Measurements from ENCODE around the gene ZSCAN10. TPM values are rescaled to one million over a fixed set of nuclear protein-coding genes. Genes with fewer than 3 reads are reported as not detected.
"Not testable (repeated sequence)": the region's sequence is repeated elsewhere in the genome, so short reads cannot be mapped to it uniquely, and the experiment has no call there.

ZSCAN10 gene
- total and polyA plus RNA-seq, 7 donors, result 0.07 to 0.16 TPM; not detected in 5

DNA sequence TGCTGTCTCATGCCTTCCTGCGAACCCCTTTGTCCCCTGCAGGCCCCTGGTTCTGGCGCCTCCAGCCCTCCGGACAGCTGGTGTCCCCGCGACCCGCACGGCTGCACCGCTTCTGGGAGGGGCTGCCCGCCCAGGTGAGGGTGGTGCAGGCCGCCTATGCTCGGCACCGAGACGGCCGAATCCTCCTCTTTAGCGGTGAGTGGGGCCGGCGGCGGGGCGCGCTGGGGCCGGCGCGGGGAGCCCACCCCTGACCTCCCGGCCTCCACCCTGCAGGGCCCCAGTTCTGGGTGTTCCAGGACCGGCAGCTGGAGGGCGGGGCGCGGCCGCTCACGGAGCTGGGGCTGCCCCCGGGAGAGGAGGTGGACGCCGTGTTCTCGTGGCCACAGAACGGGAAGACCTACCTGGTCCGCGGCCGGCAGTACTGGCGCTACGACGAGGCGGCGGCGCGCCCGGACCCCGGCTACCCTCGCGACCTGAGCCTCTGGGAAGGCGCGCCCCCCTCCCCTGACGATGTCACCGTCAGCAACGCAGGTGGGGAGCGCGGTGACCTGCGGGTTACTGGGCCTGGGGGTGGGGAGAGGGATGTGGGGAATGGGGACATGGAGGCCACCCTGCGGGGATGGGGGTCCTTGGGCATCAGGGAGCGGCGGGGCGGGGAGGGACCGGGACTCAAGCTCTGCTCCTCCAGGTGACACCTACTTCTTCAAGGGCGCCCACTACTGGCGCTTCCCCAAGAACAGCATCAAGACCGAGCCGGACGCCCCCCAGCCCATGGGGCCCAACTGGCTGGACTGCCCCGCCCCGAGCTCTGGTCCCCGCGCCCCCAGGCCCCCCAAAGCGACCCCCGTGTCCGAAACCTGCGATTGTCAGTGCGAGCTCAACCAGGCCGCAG is 40.7 kb downstream of the ZSCAN10 start:
- ATAC-seq, result peak; percentile 8 to 25 (median 16)
- WGBS, 3 donors, result 11 to 14% (median 12%) methylated on average over 50 to 77 of the region's 77 CpGs
- no peaks in the 10 kb centered on the region for H3K36me3 ChIP-seq (ENCODE audit: insufficient read depth in 1 of 2, low read depth in 1 of 2)
- peak overlapping the region; percentile 76 for H3K27ac ChIP-seq
- intact Hi-C loops (cut with DNase I), result loop anchor here (1.0 to 5.0 kb wide), 4 partner anchors 69 to 112 kb away; no protein-coding TSS in a partner anchor
- peaks cover 35% of the 10 kb centered on the region for H3K4me1 ChIP-seq
- DNase-seq, result peak in 1 of 2 donors; percentile 42
- H3K4me3 ChIP-seq, result peak overlapping the region; percentile 90
- H3K27me3 ChIP-seq (ENCODE audit: insufficient read depth in 3 of 3, low read length in 2 of 3), result no peaks in the 10 kb centered on the region
- no peaks in the 10 kb centered on the region for H3K9me3 ChIP-seq
- TF ChIP-seq, protein P1, sequence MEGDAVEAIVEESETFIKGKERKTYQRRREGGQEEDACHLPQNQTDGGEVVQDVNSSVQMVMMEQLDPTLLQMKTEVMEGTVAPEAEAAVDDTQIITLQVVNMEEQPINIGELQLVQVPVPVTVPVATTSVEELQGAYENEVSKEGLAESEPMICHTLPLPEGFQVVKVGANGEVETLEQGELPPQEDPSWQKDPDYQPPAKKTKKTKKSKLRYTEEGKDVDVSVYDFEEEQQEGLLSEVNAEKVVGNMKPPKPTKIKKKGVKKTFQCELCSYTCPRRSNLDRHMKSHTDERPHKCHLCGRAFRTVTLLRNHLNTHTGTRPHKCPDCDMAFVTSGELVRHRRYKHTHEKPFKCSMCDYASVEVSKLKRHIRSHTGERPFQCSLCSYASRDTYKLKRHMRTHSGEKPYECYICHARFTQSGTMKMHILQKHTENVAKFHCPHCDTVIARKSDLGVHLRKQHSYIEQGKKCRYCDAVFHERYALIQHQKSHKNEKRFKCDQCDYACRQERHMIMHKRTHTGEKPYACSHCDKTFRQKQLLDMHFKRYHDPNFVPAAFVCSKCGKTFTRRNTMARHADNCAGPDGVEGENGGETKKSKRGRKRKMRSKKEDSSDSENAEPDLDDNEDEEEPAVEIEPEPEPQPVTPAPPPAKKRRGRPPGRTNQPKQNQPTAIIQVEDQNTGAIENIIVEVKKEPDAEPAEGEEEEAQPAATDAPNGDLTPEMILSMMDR (IDR thresholded peaks at IDR 0.05), result no peak

- 91 to 95% (median 92%) methylated on average over 21 to 22 of the region's 22 CpGs for WGBS, 3 donors
- intact Hi-C loops (cut with DNase I), result loop anchor here (2.0 to 5.0 kb wide), 3 partner anchors 70 to 113 kb away; no protein-coding TSS in a partner anchor
- H3K36me3 ChIP-seq (ENCODE audit: insufficient read depth in 1 of 2, low read depth in 1 of 2), result no peaks in the 10 kb centered on the region
- H3K9me3 ChIP-seq, result no peaks in the 10 kb centered on the region
- peak overlapping the region; percentile 90 for H3K4me3 ChIP-seq
- H3K4me1 ChIP-seq, result peaks cover 35% of the 10 kb centered on the region
- TF ChIP-seq, protein P1 (IDR thresholded peaks at IDR 0.05), result no peak
- no peaks in the 10 kb centered on the region for H3K27me3 ChIP-seq (ENCODE audit: insufficient read depth in 3 of 3, low read length in 2 of 3)
- ATAC-seq (no peak), DNase-seq (no peak)
- H3K27ac ChIP-seq, result no peak overlapping the region
Observed at GRCh38 chr16:3057181-3058138, 41.6 kb downstream of the ZSCAN10 start.

DNA sequence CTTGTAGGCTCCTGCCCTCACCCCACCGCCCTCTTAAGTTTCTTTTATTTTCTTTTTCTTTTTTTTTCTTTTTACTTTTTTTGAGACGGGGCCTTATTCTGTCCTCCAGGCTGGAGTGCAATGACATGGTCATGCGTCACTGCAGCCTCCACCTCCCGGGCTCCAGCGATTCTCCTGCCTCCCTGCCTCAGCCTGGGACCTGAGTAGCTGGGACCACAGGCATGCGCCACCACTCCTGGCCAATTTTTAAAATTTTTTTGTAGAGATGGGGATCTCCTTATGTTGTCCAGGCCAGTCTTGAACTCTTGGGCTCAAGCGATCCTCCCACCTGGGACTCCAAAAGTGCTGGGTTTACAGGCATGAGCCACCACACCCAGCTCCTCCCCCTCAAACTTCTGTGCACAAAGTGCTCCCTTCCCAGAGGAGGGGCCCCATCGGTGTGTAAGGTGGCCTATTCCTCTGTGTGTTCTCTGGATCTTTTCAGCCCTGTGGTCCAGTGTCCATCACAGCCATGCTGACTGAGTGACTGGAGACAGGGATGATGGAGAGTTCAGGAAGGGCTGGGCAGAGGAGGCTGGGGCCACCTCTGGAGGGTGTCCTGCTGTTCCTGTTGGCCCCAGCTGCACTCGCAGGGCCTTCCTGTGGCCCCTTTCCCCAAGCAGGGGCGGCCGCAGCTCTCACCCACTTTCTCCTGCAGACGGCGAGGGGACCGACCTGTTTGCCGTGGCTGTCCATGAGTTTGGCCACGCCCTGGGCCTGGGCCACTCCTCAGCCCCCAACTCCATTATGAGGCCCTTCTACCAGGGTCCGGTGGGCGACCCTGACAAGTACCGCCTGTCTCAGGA is 42.5 kb downstream of the ZSCAN10 start:
- Histone ChIP-seq H3K27me3 (ENCODE audit: insufficient read depth in 3 of 3, low read length in 2 of 3) (no peaks in the 10 kb centered on the region), H3K9me3 (no peaks in the 10 kb centered on the region), H3K27ac (no peak overlapping the region), H3K4me1 (peaks cover 28% of the 10 kb centered on the region), H3K4me3 (no peak overlapping the region), H3K36me3 (ENCODE audit: insufficient read depth in 1 of 2, low read depth in 1 of 2) (no peaks in the 10 kb centered on the region)
- TF ChIP-seq, protein P1 (IDR thresholded peaks at IDR 0.05), result no peak
- intact Hi-C loops (cut with DNase I), result loop anchor here (5.0 kb wide), 2 partner anchors 71 to 111 kb away; no protein-coding TSS in a partner anchor
- DNase-seq, result no peak
- WGBS, 3 donors, result 82 to 89% (median 83%) methylated on average over 15 to 19 of the region's 19 CpGs
- no peak for ATAC-seq

DNA sequence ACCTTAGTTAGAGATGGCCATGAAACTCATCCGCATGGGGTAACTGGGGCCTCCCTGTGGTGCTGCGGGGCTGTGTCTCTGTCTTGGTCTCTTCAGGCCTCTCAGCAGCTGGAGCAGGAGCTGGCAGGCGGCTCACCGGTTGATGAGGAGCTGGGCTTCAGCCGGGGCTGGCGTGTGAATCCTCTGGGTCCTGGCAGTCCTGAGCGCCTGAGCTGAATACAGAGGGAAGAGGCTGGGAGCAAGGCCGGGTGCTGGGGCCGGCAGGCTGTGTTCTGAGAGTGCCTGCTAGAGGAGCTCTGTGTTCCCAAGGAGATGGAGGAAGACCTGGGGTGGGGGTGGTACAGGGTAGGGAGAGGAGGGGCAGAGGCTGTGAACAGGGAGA is 43.4 kb downstream of the ZSCAN10 start:
- not testable (repeated sequence) for H3K27me3 ChIP-seq (ENCODE audit: insufficient read depth in 3 of 3, low read length in 2 of 3); H3K36me3 ChIP-seq (ENCODE audit: insufficient read depth in 1 of 2, low read depth in 1 of 2); H3K27ac ChIP-seq; DNase-seq; H3K4me3 ChIP-seq; ATAC-seq; H3K9me3 ChIP-seq
- intact Hi-C loops (cut with DNase I), result loop anchor here (5.0 kb wide), 2 partner anchors 72 to 112 kb away; no protein-coding TSS in a partner anchor
- peaks cover 20% of the 10 kb centered on the region for H3K4me1 ChIP-seq
- WGBS, 3 donors, result 44 to 59% (median 46%) methylated on average over 9 of the region's 9 CpGs

Data from psoas muscle (tissue), 8 donors.